GM21515 (cell line): ENCODE measurements around the gene TAOK2.
A peak's percentile ranks its signal among the peaks of the same experiment; 100 is the strongest.
"Not testable (repeated sequence)": the region's sequence is repeated elsewhere in the genome, so short reads cannot be mapped to it uniquely, and the experiment has no call there.

ENCODE experiments used
- ATAC-seq: cut with Tn5 transposase; IDR thresholded peaks from one replicate; pipeline ENCODE4 v1.9.1; 2021; ENCODE audit not compliant: unreplicated experiment

TAOK2 gene

GRCh38 chr16:29973384-29974246, at the start of gene TAOK2:
TSS of gene TAOK2 (plus strand) at chr16:29973868. CDS start at chr16:29977773, 3,905 bp downstream.
- ATAC-seq = peak; percentile 82

- no peak for ATAC-seq
Measured at GRCh38 chr16:29925105-29925756, 48.4 kb upstream of the TAOK2 start.

GRCh38 chr16:29925781-29926710, 47.6 kb upstream of the TAOK2 start, which contains the start of gene KCTD13:
TSS of gene KCTD13 (minus strand) at chr16:29926226. CDS start at chr16:29926033, 193 bp downstream.
- peak; percentile 80 for ATAC-seq

- ATAC-seq = no peak
Measured at GRCh38 chr16:29926711-29927052, 47.0 kb upstream of the TAOK2 start.

- no peak for ATAC-seq
Measured at GRCh38 chr16:29927070-29927905, 46.4 kb upstream of the TAOK2 start.

- ATAC-seq = not testable (repeated sequence)
Measured at GRCh38 chr16:29931750-29932149, 41.9 kb upstream of the TAOK2 start.

- ATAC-seq = no peak
Measured at GRCh38 chr16:29940656-29941055, 33.0 kb upstream of the TAOK2 start.

- ATAC-seq = no peak
Measured at GRCh38 chr16:29943846-29944799, 29.5 kb upstream of the TAOK2 start.

GRCh38 chr16:29947897-29948296, 25.8 kb upstream of the TAOK2 start:
- no peak for ATAC-seq

- ATAC-seq = no peak
Measured at GRCh38 chr16:29950806-29951461, 22.7 kb upstream of the TAOK2 start.

- ATAC-seq = no peak
Measured at GRCh38 chr16:29951625-29952365, 21.9 kb upstream of the TAOK2 start.

GRCh38 chr16:29958756-29959155, 14.9 kb upstream of the TAOK2 start:
- no peak for ATAC-seq

GRCh38 chr16:29959293-29959692, 14.4 kb upstream of the TAOK2 start:
- ATAC-seq = no peak

- not testable (repeated sequence) for ATAC-seq
Measured at GRCh38 chr16:29959821-29960220, 13.8 kb upstream of the TAOK2 start.

- no peak for ATAC-seq
Measured at GRCh38 chr16:29961127-29961478, 12.6 kb upstream of the TAOK2 start.

GRCh38 chr16:29961479-29962343, 12.0 kb upstream of the TAOK2 start, which contains the start of gene TMEM219:
TSS of gene TMEM219 (plus strand) at chr16:29962079. CDS start at chr16:29963144, 1,065 bp downstream.
- ATAC-seq = peak; percentile 85
